Ishikawa (cell line): ENCODE results near the gene OCEL1.

Source experiments
- CEBPB ChIP-seq: IDR thresholded peaks from 2 replicates; pipeline ENCODE4 v1.6.1; 2012
- CREB1 ChIP-seq: IDR thresholded peaks from 2 replicates; pipeline ENCODE4 v1.6.1; 2012; ENCODE audit warnings: low read depth
- EGR1 ChIP-seq: IDR thresholded peaks from 2 replicates; pipeline ENCODE4 v1.6.1; 2012
- EP300 ChIP-seq: IDR thresholded peaks from 2 replicates; pipeline ENCODE4 v1.6.1; 2012; ENCODE audit warnings: borderline replicate concordance
- FOXM1 ChIP-seq: IDR thresholded peaks from 2 replicates; pipeline ENCODE4 v1.6.1; 2012; ENCODE audit warnings: low read depth, borderline replicate concordance
- NFIC ChIP-seq: IDR thresholded peaks from 2 replicates; pipeline ENCODE4 v1.6.1; 2012
- RAD21 ChIP-seq: IDR thresholded peaks from 2 replicates; pipeline ENCODE4 v1.6.1; 2012; ENCODE audit warnings: low read depth
- TAF1 ChIP-seq: IDR thresholded peaks from 2 replicates; pipeline ENCODE4 v1.6.1; 2012; ENCODE audit warnings: low read depth, mild to moderate bottlenecking
- YY1 ChIP-seq: IDR thresholded peaks from 2 replicates; pipeline ENCODE4 v1.6.1; 2012; ENCODE audit warnings: low read depth
- ZBTB7A ChIP-seq: IDR thresholded peaks from 2 replicates; pipeline ENCODE4 v1.6.1; 2012; ENCODE audit warnings: low read depth
- TF ChIP-seq, protein P1 (sequence below): IDR thresholded peaks from 2 replicates; pipeline ENCODE4 v1.6.1; 2012
- TF ChIP-seq, protein P2 (sequence below): IDR thresholded peaks from 2 replicates; pipeline ENCODE4 v1.6.1; 2012; ENCODE audit warnings: low read depth, mild to moderate bottlenecking

DNA sequence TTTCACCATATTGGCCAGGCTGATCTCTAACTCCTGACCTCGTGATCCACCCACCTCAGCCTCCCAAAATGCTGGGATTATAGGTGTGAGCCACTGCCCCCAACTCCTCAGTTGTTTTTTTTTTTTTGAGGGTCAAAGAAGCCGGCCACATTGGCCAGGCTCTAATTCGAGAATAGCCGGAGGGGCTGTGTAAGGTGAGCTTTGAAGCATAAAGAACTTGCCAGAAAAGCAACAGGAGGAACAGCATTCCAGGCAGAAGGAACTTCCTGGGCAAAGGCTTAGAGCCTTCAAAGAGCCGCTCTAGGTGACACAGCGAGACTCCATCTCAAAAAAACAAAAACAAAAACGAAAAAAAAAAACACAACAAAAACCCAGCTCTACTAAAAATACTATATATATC, 40.0 kb downstream of the OCEL1 start:
- TF ChIP-seq, protein P1, sequence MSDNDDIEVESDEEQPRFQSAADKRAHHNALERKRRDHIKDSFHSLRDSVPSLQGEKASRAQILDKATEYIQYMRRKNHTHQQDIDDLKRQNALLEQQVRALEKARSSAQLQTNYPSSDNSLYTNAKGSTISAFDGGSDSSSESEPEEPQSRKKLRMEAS: no peak
- TF ChIP-seq EP300: no peak
- no peak for TF ChIP-seq YY1
- no peak for TF ChIP-seq TAF1
- TF ChIP-seq, protein P2, sequence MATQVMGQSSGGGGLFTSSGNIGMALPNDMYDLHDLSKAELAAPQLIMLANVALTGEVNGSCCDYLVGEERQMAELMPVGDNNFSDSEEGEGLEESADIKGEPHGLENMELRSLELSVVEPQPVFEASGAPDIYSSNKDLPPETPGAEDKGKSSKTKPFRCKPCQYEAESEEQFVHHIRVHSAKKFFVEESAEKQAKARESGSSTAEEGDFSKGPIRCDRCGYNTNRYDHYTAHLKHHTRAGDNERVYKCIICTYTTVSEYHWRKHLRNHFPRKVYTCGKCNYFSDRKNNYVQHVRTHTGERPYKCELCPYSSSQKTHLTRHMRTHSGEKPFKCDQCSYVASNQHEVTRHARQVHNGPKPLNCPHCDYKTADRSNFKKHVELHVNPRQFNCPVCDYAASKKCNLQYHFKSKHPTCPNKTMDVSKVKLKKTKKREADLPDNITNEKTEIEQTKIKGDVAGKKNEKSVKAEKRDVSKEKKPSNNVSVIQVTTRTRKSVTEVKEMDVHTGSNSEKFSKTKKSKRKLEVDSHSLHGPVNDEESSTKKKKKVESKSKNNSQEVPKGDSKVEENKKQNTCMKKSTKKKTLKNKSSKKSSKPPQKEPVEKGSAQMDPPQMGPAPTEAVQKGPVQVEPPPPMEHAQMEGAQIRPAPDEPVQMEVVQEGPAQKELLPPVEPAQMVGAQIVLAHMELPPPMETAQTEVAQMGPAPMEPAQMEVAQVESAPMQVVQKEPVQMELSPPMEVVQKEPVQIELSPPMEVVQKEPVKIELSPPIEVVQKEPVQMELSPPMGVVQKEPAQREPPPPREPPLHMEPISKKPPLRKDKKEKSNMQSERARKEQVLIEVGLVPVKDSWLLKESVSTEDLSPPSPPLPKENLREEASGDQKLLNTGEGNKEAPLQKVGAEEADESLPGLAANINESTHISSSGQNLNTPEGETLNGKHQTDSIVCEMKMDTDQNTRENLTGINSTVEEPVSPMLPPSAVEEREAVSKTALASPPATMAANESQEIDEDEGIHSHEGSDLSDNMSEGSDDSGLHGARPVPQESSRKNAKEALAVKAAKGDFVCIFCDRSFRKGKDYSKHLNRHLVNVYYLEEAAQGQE: no peak
- no peak for TF ChIP-seq FOXM1
- TF ChIP-seq ZBTB7A: no peak
- TF ChIP-seq CEBPB: no peak
- TF ChIP-seq CREB1: no peak
- TF ChIP-seq RAD21: no peak
- TF ChIP-seq NFIC: no peak
- TF ChIP-seq EGR1: no peak
